Activated naive CD8-positive, alpha-beta T cell treated with anti-CD3 and anti-CD28 coated beads, Interleukin-2, amount 50 U/mL, for 16 hours (primary cell): ENCODE data around the gene ITGAE.
A peak's percentile ranks its signal among the peaks of the same experiment; 100 is the strongest.
"Not testable (repeated sequence)": the region's sequence is repeated elsewhere in the genome, so short reads cannot be mapped to it uniquely, and the experiment has no call there.

ENCODE experiments used
- DNase-seq: peaks from one replicate; pipeline ENCODE4 v3.0.0-alpha.2; 2020; ENCODE audit warnings: low read depth, low spot score

ITGAE gene, protein sequence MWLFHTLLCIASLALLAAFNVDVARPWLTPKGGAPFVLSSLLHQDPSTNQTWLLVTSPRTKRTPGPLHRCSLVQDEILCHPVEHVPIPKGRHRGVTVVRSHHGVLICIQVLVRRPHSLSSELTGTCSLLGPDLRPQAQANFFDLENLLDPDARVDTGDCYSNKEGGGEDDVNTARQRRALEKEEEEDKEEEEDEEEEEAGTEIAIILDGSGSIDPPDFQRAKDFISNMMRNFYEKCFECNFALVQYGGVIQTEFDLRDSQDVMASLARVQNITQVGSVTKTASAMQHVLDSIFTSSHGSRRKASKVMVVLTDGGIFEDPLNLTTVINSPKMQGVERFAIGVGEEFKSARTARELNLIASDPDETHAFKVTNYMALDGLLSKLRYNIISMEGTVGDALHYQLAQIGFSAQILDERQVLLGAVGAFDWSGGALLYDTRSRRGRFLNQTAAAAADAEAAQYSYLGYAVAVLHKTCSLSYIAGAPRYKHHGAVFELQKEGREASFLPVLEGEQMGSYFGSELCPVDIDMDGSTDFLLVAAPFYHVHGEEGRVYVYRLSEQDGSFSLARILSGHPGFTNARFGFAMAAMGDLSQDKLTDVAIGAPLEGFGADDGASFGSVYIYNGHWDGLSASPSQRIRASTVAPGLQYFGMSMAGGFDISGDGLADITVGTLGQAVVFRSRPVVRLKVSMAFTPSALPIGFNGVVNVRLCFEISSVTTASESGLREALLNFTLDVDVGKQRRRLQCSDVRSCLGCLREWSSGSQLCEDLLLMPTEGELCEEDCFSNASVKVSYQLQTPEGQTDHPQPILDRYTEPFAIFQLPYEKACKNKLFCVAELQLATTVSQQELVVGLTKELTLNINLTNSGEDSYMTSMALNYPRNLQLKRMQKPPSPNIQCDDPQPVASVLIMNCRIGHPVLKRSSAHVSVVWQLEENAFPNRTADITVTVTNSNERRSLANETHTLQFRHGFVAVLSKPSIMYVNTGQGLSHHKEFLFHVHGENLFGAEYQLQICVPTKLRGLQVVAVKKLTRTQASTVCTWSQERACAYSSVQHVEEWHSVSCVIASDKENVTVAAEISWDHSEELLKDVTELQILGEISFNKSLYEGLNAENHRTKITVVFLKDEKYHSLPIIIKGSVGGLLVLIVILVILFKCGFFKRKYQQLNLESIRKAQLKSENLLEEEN

GRCh38 chr17:3800362-3801271 lies at the start of gene ITGAE:
Gene ITGAE (minus strand): TSS chr17:3801188. CDS start chr17:3801144, 44 bp downstream.
- no peak for DNase-seq

DNA sequence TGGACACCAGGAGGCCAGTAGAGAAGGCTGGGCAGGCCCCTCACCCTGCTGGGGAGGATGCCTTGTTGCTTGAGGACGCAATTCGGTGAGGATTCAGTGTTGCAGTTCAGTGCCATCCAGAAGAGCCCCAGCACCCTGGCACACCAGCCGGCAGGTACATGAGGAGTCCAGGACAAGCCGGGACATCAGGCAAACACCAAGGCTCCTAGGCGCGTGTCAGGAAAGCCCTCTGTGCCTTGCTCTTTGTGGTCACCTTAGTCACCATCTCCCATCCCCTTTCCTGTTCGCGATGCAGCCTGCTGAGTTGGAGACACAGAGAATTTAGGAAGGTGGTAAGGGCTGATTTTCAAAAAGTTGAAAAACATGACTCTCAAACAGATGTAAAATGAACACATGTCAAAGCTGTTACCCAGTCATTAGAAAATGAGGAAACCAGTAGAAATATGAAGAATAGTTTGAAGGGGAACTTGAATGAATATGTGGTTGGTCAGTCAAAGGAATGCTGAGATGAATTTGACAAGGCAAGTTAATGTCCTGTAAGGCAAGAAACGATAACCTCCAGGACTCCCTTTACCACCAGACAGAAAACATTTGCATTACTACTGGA lies 47.3 kb upstream of the ITGAE start:
- no peak for DNase-seq

GRCh38 chr17:3847165-3847670 lies 46.2 kb upstream of the ITGAE start:
- DNase-seq, result no peak

DNA sequence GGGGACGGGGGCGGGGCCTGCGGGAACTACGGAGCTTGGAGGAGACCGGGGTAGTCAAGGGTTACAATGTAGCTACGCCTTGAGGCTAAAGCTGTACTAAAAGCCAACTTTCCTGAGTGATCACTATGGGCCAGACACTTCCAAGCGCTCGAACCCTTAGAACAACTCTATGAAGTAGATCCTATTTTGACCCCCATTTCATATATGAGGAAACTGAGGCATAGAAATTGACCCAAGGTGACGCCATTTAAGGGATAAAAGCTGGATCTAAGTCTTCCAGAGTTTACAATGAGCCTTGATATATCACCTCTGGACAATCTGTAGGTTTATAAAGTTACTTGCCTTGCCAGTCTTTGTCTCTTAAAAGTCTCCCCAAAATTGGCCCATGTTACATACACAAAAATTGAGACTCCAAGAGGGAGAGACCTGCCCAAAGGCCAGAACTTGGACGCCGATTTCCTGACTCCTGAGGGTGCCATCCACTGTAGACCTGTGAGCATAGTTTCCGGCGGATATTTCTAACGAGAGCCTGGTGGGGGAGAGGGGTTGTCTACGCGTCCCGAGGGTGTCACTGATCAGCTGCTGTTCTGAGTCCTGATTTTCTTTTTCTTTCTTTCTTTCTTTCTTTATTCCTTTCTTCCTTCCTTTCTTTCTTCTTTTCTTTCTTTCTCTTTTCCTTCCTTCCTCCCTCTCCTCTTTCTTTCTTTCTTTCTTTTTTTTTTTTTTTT lies 45.6 kb upstream of the ITGAE start:
- no peak for DNase-seq

DNA sequence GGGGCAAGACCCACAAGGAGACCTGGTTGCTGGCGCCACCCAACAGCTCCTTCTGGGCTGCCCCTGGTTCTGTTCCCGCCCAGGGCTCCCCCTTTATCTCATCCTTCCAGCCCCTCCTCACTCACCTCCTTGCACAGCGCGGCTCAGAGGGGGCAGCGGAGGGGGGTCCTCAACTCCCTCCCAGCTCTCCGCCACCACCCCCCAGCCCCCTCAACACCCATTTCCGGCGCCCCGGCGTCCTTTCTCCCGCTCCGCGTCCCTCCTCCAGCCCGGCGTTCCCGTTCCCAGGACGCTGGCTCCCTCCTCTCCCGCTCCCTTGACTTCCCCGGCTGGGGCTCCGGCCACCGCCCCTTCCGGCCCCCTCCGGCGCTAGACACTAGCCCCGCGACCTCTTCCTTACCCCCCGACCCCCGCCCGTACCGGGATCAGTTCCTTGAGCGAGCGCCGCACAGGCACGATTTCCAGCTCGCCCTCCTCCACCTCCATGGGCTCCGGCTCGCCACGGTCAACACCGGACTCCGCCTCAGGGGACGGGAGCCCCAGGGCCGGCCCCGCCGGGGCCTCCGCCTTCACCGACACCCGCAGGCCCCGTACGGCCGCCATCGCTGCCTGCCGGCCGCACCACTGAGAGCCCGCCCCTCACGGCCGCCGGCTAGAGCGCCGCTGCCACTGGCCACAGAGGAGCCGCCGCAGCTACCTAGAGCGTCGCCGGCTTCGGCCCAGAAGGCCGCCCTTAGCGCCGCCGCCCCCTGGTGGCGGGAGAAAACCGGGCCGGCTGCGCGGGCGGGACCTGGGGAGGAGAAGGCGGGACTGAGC lies 44.8 kb upstream of the ITGAE start, which contains the start of gene NCBP3:
Gene NCBP3 (minus strand): TSS at position 626 of the 816 bp plus-strand sequence. CDS start 23 bp downstream, at position 603.
- DNase-seq, result peak; percentile 75

DNA sequence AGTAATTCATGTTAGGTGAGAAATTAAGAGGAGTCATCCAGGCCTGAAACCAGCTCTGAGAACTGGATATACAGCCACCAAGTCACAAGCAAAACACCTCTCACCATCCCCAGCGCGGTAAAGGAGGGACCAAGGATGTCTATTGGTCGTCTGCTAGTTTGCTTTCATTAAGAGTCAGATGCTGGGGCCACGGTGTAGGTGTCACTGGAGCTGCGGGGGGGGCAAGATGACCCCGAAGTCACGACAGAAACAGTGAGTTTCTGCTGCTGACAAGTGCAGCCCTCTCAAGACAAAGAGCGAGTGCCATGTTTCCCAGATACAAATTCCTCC lies 44.3 kb upstream of the ITGAE start:
- no peak for DNase-seq

DNA sequence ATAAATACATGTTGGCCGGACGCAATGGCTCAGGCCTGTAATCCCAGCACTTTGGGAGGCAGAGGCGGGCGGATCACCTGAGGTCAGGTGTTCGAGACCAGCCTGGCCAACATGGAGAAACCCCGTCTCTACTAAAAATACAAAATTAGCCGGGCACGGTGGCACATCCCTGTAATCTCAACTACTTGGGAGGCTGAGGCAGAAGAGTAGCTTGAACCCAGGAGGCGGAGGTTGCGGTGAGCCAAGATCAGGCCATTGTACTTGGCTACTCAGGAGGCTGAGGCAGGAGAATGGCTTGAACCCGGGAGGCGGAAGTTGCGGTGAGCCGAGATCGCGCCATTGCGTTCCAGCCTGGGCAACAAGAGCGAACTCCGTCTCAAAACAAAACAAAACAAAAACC lies 43.6 kb upstream of the ITGAE start:
- DNase-seq, result not testable (repeated sequence)

- DNase-seq, result no peak
These were observed 43.0 kb upstream of the ITGAE start for GRCh38 chr17:3843935-3844516.

GRCh38 chr17:3838206-3838605 lies 37.2 kb upstream of the ITGAE start:
- no peak for DNase-seq

- DNase-seq, result no peak
These were observed 35.6 kb upstream of the ITGAE start for GRCh38 chr17:3836551-3836950.

DNA sequence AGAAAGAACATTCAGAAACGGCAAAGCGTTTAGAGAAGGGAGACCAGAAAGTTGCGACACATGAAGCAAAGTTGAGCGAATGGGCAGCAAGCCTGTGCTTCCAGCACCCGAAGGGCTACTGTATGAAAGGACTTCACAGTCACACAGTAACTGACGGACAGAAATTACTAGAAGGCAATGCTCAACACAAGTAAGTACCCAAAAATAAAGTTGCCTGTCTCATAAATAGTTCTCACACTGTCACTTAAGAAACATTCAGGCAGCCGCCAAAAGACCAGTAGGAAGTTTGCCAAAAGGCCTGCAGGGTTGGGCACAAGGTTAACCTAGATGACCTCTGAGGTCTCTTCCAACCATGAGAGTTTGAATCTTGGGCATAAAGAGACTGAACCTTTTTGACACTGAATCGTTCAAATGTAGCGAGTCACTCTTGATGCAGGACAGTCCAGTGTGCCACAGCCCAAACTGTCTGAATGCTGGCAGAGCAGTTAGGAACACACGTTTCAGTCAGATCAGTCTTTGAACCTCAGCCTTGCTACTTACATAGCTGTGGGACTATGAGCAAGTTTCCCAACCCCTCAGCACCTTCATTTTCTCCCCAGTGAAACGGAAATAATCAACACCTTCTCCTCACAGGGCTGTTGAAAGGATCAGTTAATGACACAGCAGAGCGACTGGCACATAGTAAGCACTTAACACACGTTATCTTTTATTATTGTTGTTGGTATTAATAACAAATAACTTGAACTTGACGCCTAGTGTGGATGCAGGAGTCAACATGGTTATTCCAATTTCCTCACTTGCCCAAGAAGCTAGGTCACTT lies 34.6 kb upstream of the ITGAE start:
- DNase-seq, result no peak

DNA sequence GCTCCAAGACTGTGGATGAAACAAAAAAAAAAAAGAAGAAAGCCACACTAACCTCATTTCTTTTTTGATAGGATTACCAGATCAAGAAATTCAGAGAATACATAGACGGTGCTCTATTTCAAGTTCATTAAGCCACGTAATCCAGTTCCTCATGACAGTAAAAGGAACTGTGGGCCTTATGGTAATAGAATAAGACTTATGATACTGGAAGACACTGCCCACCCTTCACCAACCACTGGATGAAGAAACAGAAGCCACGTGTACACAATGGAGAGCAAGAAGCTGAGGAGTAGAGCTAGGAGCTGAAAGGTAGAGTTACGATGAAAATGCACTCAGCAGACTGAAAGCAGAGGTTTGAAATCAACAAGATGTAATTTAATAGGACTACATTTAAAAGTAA lies 33.8 kb upstream of the ITGAE start:
- no peak for DNase-seq

GRCh38 chr17:3828852-3829232 lies 27.9 kb upstream of the ITGAE start:
- no peak for DNase-seq

DNA sequence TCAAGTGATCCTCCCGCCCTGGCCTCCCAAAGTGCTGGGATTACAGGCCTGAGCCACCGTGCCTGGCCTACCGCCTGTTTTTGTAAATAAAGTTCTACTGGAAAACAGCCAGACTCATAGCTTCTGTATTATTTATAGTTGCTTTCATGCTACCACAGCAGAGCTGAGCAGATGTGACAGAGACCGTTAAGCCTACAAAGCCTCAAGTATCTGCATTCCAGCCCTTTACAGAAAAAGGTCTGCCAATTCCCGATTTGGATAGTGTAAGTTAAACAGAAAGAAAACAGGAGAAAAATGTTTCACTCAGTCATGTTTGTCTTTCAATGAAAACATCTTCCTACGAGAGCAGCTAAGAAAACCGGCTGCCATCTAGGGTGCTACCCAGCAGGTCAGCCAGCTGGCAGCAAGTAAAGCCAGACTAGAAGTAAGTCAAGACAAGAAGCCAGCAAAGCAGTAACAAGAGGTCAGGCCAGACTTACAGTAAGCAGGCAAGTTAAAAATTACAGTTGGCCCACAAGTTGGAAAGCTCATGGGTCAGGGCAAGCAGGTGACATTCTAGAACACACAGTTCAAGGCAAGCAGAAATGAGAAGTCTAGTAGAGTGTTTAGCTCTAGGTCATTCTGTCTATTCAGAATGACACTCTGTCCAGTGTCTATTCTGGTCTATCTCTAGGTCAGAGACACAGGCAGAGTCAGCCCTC lies 27.3 kb upstream of the ITGAE start:
- no peak for DNase-seq

DNA sequence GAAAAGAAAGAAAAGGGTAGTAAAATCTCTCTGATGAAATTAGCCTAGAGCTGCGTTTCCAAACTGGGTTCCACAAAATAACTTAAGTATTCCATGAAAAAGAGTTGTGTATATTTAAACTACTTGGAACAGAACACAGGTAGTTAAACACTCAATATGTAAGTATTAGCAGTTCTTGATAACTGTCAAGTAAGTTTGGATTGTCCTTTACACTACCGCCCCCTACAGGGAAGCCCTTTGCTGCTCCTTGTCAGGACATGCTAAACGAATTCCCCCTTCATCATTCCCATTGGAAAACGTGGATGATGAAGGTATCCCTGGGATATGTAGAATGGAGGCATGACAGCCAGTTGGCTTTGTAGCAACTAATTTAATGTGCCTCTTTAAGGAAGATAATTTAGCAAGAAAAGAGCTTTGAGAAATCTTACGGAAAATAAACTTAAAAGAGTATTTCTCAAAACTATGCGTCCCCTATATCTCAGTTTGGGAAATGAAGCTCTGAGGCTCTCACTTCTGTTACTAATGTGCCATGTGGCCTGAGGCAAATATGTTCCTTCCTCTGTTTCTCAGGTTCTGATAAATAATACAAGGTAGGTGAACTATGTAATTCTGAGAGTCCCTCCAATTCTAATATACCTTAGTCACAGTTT lies 26.3 kb upstream of the ITGAE start:
- DNase-seq, result peak; percentile 47

- DNase-seq, result no peak
These were observed 25.2 kb upstream of the ITGAE start for GRCh38 chr17:3826191-3826590.
